Hepatocyte (in vitro differentiated cells): ENCODE results near the gene PDK4.

Experiments
- CTCF ChIP-seq: fragments of 200-600 bp; sonication (generic); IDR thresholded peaks from 2 replicates; pipeline ENCODE4 v1.5.1; 2016; ENCODE audit warnings: antibody characterized with exemption, mild to moderate bottlenecking; ENCODE audit not compliant: poor library complexity
- EZH2 ChIP-seq: fragments of 200-600 bp; sonication (generic); IDR thresholded peaks from 2 replicates; pipeline ENCODE4 v1.6.1; 2016; ENCODE audit warnings: antibody characterized with exemption, mild to moderate bottlenecking, borderline replicate concordance
- EZH2phosphoT487 ChIP-seq: fragments of 200-600 bp; sonication (generic); IDR thresholded peaks from one replicate; pipeline ENCODE4 v1.6.1; 2018; ENCODE audit warnings: antibody characterized with exemption, mild to moderate bottlenecking, low read depth, moderate library complexity; ENCODE audit not compliant: unreplicated experiment, severe bottlenecking

- no peak for TF ChIP-seq EZH2
- TF ChIP-seq CTCF = no peak
- no peak for TF ChIP-seq EZH2phosphoT487
Observed at GRCh38 chr7:95537468-95537867, 58.8 kb downstream of the PDK4 start.
